PC-3 (cell line): ENCODE measurements around the gene SIGLEC10.

Experiments used
- EZH2 ChIP-seq: fragments of 300-600 bp; sonication (generic); IDR thresholded peaks from one replicate; pipeline ENCODE4 v1.6.1; 2017; ENCODE audit warnings: antibody characterized with exemption, mild to moderate bottlenecking, low read length; ENCODE audit not compliant: unreplicated experiment
- TF ChIP-seq, protein P1 (sequence below): fragments of 300-600 bp; sonication (generic); conservative IDR thresholded peaks from 2 replicates; pipeline ENCODE4 v1.5.1; 2017; ENCODE audit warnings: antibody characterized with exemption, low read depth, mild to moderate bottlenecking, low read length

DNA sequence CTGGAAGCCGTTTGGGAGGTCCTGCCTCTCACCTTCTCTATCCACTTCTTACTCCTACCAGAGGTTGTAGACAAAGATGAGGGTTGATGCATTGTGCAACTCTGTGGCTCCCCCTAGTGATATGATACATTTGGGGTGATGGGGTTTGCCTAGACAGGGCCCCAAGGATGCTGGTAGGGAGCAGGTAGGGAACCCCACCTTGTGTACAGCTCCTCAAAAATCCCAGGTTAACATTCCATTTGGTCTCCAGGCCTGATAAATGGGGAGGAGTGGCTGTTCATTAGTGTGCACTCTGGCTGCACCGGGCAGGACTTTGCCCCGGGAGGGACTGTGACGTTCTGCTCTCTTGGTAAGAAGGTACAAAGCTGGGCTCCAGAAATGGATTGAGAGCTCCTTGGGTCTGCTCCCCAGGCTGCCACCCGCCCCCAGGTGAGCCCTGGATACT lies 21.6 kb upstream of the SIGLEC10 start:
- TF ChIP-seq, protein P1, sequence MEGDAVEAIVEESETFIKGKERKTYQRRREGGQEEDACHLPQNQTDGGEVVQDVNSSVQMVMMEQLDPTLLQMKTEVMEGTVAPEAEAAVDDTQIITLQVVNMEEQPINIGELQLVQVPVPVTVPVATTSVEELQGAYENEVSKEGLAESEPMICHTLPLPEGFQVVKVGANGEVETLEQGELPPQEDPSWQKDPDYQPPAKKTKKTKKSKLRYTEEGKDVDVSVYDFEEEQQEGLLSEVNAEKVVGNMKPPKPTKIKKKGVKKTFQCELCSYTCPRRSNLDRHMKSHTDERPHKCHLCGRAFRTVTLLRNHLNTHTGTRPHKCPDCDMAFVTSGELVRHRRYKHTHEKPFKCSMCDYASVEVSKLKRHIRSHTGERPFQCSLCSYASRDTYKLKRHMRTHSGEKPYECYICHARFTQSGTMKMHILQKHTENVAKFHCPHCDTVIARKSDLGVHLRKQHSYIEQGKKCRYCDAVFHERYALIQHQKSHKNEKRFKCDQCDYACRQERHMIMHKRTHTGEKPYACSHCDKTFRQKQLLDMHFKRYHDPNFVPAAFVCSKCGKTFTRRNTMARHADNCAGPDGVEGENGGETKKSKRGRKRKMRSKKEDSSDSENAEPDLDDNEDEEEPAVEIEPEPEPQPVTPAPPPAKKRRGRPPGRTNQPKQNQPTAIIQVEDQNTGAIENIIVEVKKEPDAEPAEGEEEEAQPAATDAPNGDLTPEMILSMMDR: peak; percentile 74
- no peak for TF ChIP-seq EZH2
